ENCODE data around the gene KCNIP1.

KCNIP1 gene

DNA sequence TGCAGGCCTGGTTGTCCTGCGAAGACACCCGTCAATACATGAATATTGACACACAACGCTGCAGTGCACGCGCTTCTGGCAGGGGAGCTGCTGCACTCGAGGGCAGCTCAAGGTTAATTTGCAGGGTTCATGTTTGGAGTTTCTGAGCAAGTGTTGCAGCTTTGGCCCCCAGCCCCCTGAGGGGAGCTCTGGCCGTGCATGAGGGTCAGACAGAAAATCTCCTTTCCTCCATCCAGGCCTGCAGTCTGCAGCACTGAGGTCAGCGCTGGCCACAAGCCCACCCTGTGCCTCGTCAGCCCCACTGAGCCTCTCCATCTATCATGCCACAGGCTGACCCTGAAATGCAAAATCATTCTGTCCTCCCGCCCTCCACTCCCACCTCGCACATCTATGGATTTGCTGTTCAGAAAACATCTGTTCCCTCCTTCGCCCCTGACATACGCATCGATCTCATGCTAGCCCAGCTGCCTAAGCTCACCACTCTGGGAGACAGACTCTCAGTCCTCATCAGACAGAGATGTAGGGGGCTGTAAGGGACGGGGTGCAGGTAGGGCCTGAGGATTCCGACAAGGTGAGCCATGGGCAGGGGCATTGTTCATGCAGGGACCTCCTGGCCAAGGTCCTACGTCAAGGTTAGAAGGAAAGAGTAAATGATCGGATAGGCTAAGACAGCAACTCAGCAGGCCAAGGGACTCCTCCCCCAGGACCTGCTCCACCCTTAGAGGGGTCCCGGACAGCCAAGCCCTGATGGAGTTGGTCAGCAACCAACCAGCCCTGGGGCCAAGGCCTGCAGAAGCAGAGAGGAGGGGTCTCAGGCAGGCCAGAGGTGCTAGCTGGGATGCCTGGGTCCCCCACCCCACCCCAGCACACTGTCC, 125.1 kb downstream of the KCNIP1 start:
- no peak for DNase-seq (ENCODE audit: low read depth, low spot score)

DNA sequence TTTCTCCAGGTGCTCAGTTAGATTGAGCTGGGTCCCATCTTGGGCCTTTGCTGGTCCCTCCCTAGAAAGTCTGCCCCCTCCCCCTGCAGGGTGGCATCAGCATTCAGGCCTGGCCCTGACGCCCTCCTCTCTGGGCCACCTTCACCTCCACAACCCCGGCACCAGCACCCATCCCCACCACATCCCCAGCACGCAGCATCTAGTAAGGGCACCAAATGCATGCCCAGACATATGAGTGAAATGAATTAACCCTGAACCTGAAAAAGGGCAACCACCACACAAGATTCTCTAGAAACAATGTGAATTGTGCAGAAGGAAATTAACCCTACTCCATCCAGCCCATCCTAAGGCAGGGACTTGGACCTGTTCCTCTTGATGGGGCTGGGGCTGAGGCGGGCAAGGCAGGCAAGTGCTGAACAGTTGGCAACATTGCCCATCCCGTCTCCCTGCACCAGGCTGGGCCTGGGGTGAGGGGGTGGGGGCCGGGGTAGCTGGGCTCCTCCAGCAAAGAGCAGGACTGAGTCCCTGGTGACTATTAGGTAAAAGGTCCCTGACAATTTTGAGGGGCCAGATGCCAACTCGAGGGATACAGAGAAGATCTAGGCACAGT, 125.9 kb downstream of the KCNIP1 start:
- DNase-seq (ENCODE audit: low read depth, low spot score), result no peak

DNA sequence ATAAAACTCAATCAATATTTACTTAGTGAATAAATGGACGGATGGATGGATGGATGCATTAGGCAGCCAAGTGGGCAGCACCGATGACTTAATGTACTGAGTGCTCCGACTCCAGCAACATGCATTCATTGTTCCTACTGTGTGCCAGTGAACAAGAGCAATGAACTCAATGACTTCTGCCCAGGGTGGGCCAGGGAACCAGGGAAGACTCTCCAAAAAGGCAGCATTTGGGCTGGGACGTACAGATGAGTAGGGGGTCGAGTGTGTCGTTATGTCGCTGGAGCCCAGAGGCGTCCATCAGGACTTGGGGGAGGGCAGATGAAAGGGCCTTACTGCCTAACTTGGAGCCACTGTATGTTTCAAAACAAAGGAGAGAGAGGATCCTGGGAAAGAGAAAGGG, 126.4 kb downstream of the KCNIP1 start:
- DNase-seq (ENCODE audit: low read depth, low spot score), result no peak

DNA sequence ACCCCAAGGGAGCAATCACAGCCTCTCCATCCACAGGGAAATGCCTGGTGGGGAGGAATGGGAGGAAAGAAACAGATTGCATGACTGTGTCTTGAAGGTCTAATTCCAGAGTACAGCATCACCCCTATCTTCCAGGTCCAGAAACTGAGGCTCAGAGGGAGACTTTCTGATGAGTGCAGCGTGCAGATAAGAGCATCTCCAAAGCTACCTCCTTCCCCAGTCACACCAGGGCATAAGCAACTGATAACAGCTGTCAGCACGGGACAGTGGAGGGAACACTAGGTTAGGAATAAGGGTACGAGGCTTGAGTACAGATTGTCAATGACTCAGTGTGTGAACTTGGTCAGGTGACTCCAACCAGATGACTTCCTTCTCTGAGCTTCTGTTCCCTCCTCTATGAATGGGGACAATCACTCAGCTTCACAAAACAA, 126.9 kb downstream of the KCNIP1 start:
- DNase-seq (ENCODE audit: low read depth, low spot score), result no peak

DNA sequence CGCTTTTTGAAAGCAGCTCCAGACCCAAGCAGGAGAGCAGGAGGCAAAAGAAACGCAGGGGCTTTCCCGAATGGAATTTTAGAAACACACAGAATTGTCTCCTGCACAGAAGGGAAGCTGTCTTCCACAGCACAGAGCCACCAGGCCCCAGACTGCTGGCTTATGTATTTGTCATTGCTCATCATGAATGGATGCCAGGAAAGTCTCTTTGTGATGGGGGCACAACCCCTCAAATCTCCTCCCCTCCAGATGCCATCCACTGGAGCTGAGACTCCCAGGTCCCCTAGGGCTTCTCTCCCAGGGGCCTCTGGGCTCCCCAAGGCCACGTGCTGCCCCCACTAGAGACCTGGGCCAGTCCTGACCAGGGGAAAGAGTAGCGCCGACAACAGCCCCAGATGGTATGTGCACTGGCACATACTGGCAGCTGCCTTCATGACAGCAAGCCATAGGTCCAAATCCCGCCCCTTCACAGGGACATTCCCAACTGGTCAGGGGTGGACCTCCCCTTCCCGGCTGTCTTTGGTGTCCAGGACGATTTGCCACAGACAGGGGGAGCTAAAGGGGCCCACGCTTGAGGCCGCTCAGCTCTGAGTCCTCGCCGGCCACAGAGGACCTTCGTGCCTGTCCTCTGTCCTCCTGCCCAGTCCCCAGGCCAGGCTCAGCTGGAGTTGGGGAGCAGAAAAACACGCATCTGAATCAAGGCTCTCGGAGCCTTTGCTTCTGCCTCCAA, 127.8 kb downstream of the KCNIP1 start:
- no peak for DNase-seq (ENCODE audit: low read depth, low spot score)

DNA sequence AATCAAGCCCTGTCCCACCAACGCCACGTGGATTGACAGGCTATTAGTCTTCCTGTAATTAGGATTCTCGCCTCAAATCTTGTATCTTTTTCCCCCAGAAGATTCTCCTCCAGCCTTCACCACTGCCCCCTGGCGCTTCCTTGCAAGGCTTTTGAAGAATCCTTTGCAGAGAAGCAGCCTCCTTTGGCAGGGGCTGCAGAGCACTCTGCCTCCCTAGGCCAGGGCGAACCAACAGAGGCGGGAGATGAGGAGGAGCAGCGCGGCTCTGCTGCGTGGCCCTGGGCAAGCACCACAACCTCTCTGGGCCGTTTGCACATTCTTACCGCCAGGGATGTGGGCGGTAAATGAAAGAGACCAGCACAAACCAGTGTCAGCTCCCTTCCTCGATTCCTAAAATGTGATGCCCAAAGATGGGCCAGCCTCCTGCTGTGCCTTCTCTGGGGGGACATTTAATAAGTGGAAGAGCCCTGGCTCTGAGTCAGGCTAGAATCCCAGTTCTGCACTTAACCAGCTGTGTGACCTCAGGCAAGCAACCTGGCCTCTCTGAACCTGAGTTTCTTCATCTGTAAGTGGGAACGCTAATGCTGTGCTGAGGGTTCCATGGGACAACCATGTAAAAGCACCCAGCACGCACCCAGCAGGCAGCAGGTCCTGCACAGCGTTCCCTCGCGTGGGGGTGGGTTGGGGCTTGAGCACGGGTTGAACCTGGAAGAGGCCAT, 128.6 kb downstream of the KCNIP1 start:
- DNase-seq (ENCODE audit: low read depth, low spot score), result no peak

DNA sequence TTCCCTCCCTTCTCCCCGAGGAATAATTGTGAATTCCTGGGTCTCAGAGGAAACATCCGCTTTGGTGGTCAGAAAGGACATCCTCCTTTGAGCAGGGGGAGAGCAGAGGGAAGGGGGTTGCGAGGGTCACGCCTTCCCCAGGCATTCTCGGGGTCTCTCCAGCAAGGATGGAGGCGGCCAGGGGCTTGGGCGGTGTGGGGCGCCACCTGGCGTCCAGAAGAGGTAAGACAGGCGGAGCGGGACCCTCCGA, 129.1 kb downstream of the KCNIP1 start:
- no peak for DNase-seq (ENCODE audit: low read depth, low spot score)

DNA sequence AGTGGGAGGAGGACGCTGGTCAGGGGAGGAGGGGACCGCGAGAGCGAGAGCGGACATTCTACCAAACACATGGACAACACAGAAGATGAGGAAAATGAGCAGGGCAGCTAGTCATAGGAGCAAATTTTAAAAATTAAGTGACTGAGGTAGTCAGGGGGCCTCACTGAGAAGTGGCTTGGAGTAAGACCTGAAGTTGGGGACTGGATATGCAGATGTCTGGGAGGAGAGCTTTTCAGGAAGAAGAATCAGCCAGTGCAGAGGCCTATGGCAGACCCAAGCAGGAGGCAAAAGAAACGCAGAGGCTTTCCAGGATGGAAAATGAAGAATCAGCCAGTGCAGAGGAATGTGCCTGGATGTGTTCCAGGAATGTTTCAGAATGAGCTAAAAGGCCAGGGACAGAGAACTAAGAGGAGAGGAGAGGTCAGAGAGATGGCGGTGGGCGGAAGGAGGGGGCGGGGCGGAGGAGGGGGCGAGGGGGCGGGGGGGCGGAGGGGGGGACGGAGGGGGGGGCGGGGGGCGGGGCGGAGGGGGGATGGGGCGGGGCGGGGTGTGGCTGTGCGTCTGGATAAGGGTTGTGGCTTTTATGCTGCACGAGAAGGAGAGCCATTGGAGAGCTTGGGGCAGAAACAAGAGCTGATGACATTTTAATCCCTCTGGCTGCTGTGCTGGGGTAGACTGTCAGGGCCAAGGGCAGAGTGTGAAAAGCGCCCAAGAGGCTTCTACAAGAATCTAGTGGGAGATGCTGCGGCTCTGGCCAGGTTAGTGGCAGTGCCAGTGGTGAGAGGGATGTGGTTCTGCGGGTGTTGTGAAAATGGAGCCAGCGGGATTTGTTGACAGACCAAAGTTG, 129.6 kb downstream of the KCNIP1 start:
- peak; percentile 31 for DNase-seq (ENCODE audit: low read depth, low spot score)

DNA sequence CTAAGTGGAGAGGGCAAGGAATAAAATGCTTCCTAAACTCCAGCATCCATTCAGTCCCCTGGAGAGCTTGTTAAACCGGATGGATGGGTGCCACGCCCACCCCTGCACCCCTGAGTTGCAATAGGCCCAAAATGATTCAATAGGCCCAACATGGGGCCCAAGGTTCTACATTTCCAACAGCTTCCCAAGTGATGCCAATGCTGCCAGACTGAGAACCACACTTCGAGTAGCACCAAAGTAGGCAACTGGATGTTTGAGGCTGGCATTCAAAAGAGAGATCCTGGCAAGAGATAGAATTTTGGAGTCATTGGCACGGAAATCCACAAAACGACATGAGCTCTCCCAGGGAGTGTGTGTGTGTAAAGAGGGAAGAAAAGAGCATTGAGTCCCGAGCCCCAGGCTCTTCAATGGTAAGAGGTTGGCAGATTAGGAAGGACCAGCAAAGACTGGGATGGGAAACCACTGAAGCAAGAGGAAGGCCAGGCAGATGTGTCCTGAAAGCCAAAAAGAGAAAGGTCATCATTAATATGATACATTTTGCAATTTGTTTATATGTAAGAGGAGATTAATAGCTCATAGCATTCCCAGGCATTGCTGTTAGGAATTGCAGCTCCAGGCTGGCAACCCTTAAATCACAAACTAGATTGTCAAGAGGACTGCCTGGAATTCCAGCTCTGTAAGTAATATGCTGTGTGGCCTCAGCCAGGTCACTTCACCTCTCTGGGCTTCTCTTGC, 130.6 kb downstream of the KCNIP1 start:
- DNase-seq (ENCODE audit: low read depth, low spot score), result no peak

DNA sequence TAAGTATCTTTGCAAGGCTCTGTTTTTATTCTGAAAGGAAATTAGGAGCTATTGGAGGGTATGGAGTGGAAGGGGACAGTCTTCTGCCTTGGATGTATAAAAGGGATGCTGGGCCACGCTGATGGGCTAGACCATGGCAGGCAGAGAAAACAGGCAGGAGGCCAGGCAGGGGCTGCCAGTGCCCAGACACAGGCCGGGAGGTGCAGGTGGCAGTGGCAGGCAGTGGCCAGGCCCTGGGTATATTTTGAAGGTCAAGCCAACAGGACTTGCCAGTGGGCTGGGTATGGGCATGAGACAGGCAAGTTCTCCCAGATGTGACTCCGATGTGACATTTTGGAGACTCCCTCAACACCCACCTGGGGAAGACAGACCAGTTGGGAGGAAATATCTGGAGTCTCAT, 131.9 kb downstream of the KCNIP1 start:
- DNase-seq (ENCODE audit: low read depth, low spot score), result no peak

DNA sequence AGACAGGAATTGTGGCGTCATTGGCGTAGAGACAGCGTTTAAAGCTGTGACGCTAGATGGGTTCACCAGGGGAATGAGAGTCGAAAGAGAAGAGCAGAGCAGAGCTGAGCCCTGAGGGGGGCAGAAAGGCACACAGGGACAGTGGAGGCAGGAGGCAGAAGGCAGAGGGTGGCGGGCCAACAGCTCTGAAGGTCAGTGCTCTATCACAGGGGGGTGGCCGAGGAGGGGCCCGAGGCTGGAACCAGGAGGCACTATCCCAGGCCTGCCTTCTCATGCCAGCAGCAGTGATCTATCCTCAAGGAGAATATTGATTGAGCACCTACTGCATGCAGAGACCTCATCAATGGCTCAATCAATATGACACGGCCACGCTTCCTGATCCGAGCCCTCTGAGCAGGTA, 132.4 kb downstream of the KCNIP1 start:
- DNase-seq (ENCODE audit: low read depth, low spot score), result no peak

DNA sequence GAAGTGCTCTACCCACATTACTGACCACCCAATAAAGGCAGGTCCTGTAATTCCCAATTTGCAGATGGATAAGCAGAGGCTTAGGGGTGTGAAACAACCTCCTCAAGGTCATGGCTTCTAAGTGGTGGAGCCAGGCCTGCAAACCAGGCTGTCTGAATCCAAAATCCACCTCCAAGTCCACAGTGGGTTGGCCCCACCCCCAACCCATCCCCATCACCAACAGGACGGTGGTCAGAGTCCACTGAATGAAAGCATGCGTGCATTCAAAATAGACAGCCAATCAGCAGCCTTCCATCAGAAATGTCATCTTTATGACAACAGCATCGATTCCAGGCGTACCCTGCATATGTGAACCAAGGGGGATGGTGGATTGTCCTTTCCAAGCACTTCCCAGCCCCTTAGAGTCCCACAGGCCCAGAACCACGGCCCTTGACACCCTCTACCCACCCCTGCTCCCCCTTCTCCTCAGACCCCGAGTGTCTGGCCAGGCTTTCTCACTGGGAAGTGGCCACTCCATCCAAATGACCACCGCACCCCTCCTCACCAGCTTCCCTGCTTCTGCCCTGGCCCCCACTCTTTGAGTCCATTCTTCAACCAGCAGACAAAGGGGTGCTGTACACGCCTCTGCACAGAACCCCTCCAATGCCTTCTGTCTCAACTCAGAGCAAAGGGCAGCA, 133.1 kb downstream of the KCNIP1 start:
- no peak for DNase-seq (ENCODE audit: low read depth, low spot score)

DNA sequence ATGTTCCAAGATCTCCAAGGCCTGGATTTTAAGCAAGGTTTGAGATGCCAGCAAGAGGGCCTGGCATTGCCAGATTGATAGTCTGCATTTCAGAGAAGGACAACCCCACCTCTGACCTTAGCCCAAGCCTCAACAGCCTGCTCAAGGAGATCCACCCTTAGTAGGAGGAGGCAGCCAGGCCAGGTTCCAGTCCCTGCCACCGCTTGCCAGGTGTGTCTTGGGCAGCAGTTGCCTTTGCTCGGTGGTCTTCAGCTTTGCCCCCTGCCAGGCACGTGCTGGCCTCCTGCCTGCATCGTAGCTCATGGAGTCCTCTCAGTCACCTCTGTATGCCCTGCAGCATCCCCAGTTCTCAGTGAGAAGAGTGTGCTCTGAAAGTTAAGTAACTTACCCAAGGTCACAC, 134.2 kb downstream of the KCNIP1 start:
- DNase-seq (ENCODE audit: low read depth, low spot score), result no peak

DNA sequence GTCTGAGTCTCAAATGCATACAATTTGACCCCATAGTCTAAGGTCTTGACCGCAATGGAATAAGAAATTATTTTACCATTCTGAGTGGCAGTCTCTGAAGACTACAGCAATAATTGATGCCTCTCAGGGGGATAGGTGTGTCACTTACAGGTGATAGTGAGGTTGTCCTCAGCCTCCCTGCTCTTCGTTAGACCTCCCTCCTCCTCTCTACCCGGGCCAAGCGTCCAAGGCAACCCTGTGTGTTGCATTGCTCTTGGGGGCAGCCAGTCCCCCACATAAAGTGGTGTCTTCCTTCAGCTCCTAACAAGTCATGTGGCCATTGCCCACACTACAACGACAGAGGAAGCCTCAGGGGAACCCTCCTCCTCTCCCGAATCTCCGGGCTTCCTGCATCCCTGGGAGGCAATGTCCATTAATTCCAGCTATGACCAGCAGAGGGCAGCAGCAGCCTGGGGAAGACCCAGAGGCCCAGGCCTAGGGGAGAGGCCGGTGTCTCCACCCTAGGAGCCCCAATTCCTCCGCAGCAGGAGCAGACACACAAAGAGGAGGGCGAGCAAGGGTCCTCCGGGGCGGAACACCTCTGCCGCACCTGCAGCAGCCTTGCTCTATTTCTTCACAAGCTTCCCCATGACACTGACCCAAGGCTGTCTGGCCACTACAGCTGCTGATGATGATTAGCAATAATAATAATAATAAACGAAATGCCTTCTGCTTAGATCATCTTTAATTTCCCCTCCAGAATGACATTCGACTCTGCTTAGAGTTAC, 134.8 kb downstream of the KCNIP1 start:
- DNase-seq (ENCODE audit: low read depth, low spot score), result no peak

DNA sequence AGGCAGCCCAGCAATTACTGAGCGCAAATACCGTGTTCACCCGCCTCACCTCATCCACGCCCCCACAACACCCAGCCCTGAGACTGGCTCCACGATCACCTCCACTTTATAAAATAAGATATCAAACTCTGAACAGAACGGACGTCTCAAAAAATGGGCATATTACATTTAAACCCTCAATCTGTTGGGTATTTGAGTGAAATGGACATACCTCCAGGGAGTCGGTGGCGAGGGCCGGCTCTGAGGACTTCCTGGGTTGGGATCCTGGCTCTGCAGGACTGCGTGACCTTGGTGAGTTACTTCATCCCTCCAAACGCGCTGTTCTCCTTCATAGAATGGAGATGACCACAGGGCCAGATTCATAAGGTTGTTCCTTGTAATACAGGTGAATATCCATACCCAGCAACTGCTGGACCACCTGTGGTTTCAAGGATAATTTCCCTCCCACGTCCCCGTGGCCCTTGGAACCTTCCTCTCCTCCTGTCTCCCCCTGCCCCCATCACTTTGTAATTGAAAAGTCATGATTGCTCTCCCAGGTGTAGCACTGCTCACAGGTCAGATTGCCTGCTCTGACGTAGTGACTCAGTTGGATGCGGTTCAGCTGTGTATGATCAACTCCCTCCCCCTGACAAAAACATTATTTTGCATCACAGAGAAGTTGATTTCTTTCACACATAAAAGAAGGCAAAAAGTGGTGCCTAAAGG, 135.6 kb downstream of the KCNIP1 start:
- no peak for DNase-seq (ENCODE audit: low read depth, low spot score)

DNA sequence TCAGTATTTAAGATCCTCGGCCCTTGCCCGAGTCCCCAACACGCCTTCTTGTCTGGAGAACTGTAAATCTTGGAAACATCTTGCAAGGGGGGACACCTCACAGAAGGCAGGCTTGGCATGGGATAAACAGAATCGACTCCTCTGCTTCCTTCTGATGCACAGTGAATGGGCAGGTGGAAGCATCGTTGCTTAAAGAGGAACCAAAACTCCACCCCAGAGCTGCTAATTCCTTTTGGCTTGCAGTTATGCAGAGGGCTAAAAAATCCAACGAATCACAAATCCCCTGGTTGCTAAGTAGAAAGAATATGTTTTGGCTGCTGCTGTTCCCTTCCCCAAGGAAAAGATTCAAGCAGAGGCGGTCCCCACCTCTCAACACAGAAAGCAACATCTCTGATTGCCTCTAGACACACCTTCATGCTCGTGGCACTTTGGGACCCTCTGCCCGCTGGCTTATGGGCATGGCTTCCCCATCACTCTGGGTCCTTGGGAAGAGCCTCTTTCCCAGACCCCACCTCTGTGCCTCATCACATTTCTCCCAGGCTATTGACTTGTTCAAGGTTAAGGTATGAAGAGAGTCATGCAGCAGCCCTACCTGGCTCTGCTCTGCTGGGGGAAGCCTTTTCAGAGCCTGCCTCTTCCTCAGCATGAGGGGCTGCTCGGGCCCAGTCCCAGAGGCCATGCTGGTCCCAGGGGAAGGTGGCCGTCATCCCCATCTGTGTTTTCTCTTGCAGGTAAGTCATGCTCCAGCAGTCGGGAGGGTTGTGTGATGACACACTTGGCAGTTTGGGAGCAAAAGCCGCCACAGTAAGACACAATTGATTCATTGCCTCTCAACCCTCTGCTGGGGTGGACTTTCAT, 137.1 kb downstream of the KCNIP1 start:
- no peak for DNase-seq (ENCODE audit: low read depth, low spot score)

DNA sequence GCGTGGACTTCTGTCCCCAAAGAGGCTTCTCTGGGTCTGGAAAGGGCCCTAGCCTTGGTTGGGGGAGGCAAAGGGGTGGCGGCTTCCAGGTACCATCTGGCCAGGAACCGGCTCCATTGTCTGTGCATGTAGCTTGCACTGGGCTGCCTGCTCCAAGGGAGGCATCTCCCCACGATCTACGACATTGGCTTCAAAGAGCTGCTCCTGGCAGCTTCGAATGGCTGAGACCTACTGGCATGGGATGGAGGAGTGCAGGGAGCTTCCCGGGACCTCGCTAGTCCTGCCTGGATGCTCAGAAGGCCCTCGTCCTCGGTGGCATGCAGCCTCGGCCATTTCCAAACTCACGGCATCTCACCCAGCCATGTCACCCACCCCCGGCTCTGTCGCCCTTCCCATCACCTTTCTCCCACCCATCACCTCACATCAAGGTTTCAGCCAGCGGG, 137.8 kb downstream of the KCNIP1 start:
- no peak for DNase-seq (ENCODE audit: low read depth, low spot score)
